ENCODE results near the gene RREB1. TPM values are rescaled to one million over a fixed set of nuclear protein-coding genes. Genes with fewer than 3 reads are reported as not detected.

The RREB1 gene
- polyA plus RNA-seq, 1 experiment = 2.6 TPM

GRCh38 chr6:7245668-7246393 lies 138.1 kb downstream of the RREB1 start:
- no peak overlapping the region for H3K27ac ChIP-seq (ENCODE audit: low read depth, low read length)
- no peak overlapping the region for H3K4me3 ChIP-seq (ENCODE audit: low read depth, low read length)
- H3K9me3 ChIP-seq (ENCODE audit: control insufficient read depth, insufficient read depth, low read length) = no peaks in the 10 kb centered on the region
- no peak for TF ChIP-seq CTCF (IDR thresholded peaks at IDR 0.05; ENCODE audit: low read depth, low read length)
- H3K27me3 ChIP-seq (ENCODE audit: control insufficient read depth, insufficient read depth, low read length) = no peaks in the 10 kb centered on the region
- DNase-seq (ENCODE audit: low read depth, low spot score) = no peak
- CTCF ChIA-PET = interaction anchor here (5.5 kb wide), 1 partner anchor 523 kb away, joined by 95 read pairs; no protein-coding TSS in a partner anchor
- POLR2A ChIA-PET = no interaction called here

GRCh38 chr6:7246401-7247178 lies 138.8 kb downstream of the RREB1 start:
- CTCF ChIA-PET = no interaction called here

DNA sequence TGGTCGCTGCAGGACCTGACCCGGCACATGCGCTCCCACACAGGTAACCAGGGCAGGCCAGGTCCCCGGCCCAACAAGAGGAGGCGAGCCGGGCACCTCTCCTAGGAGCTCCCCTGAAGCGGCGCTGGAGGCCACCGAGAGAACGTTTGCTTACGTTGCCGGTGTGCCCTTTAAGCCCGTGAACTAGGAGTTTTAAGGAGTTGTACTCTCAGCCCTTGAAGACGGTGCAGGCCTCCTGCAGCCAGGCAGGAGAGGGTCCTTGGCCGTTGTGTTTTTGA lies 139.4 kb downstream of the RREB1 start:
- Histone ChIP-seq H3K27me3 (ENCODE audit: control insufficient read depth, insufficient read depth, low read length) (no peaks in the 10 kb centered on the region), H3K4me3 (ENCODE audit: low read depth, low read length) (no peak overlapping the region), H3K9me3 (ENCODE audit: control insufficient read depth, insufficient read depth, low read length) (no peaks in the 10 kb centered on the region), H3K27ac (ENCODE audit: low read depth, low read length) (no peak overlapping the region)
- CTCF ChIA-PET = no interaction called here
- POLR2A ChIA-PET = no interaction called here
- TF ChIP-seq CTCF (IDR thresholded peaks at IDR 0.05; ENCODE audit: low read depth, low read length) = no peak
- no peak for DNase-seq (ENCODE audit: low read depth, low spot score)

More at GRCh38 chr6:7246401-7247178, 138.8 kb downstream of the RREB1 start:
- POLR2A ChIA-PET = no interaction called here
- H3K27me3 ChIP-seq (ENCODE audit: control insufficient read depth, insufficient read depth, low read length) = no peaks in the 10 kb centered on the region
- no peak for DNase-seq (ENCODE audit: low read depth, low spot score)
- H3K9me3 ChIP-seq (ENCODE audit: control insufficient read depth, insufficient read depth, low read length) = no peaks in the 10 kb centered on the region
- no peak overlapping the region for H3K27ac ChIP-seq (ENCODE audit: low read depth, low read length)
- TF ChIP-seq CTCF (IDR thresholded peaks at IDR 0.05; ENCODE audit: low read depth, low read length) = no peak
- H3K4me3 ChIP-seq (ENCODE audit: low read depth, low read length) = no peak overlapping the region

GRCh38 chr6:7247828-7248227 lies 140.1 kb downstream of the RREB1 start:
- ChIA-PET CTCF (no interaction called here), POLR2A (no interaction called here)
- no peaks in the 10 kb centered on the region for H3K9me3 ChIP-seq (ENCODE audit: control insufficient read depth, insufficient read depth, low read length)
- no peak overlapping the region for H3K27ac ChIP-seq (ENCODE audit: low read depth, low read length)
- TF ChIP-seq CTCF (IDR thresholded peaks at IDR 0.05; ENCODE audit: low read depth, low read length) = no peak
- H3K4me3 ChIP-seq (ENCODE audit: low read depth, low read length) = no peak overlapping the region
- no peaks in the 10 kb centered on the region for H3K27me3 ChIP-seq (ENCODE audit: control insufficient read depth, insufficient read depth, low read length)
- DNase-seq (ENCODE audit: low read depth, low spot score) = no peak

DNA sequence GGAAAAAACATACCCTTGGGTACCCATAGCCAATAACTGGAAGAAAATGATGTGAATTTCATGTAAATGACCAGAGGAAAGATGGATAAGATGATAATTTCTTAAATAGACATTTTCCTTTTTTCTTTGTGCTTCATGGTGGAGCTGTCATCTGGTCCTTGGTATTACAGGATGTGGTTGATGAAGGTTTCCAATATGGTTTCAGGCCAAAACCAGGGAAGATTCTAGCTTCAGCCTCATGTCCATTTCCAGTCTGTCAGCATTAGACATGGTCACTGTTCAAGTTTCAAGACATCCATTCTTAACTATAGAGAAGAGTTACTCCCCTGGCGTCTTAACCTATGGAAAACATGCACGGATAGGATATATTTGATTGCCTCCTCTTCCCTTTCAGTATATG lies 141.6 kb downstream of the RREB1 start:
- no peak for DNase-seq (ENCODE audit: low read depth, low spot score)
- Histone ChIP-seq H3K27me3 (ENCODE audit: control insufficient read depth, insufficient read depth, low read length) (no peaks in the 10 kb centered on the region), H3K27ac (ENCODE audit: low read depth, low read length) (no peak overlapping the region), H3K9me3 (ENCODE audit: control insufficient read depth, insufficient read depth, low read length) (no peaks in the 10 kb centered on the region), H3K4me3 (ENCODE audit: low read depth, low read length) (no peak overlapping the region)
- no peak for TF ChIP-seq CTCF (IDR thresholded peaks at IDR 0.05; ENCODE audit: low read depth, low read length)
- ChIA-PET POLR2A (no interaction called here), CTCF (interaction anchor here (0.6 to 1.3 kb wide), 4 partner anchors 30 to 574 kb away, joined by 3 to 11 read pairs (median 3); no protein-coding TSS in a partner anchor)
